Measurements from ENCODE around the gene TTLL12.

TTLL12 gene

DNA sequence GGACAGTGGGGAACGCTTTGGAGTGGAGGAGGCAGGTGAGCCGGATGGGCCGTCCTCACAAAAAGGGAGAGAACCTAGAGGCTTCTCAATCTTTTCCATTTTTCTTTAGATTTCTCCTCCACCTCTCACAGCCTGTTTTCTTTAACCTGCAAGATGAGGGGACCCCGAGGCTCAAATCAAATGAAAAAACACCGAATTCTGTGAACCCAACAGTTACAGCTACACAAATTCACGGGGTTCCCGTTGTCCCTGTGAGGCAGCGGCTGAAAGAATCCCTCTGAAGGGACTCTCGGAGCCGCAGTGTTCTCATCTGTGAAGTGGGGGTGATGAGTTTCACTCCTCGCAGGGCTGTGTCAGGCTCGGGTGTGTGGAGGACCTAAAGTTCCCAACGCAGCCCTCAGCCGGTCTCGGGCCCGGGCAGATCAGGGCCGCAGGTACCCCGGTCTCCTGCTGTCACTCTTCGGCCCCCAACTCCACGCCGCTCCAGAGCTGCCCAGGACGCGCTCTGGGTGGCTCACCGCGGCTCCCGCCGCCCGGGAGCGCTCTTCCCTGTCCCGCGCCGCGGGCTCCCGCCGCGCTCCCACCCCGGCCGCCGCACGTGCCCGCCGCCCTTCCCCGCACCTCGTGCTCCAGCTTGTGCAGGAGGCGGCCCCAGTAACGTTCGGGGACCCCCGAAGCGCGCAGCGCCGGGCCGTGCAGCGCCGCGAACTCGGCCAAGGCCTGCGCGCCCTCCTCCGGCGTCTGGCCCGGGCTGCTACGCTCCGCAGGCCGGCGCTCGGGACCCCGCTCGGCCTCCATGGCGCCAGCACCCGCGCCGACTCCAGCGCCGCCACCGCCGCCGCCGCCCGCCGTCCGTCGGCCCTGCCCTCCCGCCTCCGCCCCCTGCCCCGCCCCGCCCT lies at the start of gene TTLL12:
Gene TTLL12 (minus strand): TSS at position 863 of the 899 bp plus-strand sequence. CDS start 65 bp downstream, at position 798.
- FAIRE-seq: no peak

DNA sequence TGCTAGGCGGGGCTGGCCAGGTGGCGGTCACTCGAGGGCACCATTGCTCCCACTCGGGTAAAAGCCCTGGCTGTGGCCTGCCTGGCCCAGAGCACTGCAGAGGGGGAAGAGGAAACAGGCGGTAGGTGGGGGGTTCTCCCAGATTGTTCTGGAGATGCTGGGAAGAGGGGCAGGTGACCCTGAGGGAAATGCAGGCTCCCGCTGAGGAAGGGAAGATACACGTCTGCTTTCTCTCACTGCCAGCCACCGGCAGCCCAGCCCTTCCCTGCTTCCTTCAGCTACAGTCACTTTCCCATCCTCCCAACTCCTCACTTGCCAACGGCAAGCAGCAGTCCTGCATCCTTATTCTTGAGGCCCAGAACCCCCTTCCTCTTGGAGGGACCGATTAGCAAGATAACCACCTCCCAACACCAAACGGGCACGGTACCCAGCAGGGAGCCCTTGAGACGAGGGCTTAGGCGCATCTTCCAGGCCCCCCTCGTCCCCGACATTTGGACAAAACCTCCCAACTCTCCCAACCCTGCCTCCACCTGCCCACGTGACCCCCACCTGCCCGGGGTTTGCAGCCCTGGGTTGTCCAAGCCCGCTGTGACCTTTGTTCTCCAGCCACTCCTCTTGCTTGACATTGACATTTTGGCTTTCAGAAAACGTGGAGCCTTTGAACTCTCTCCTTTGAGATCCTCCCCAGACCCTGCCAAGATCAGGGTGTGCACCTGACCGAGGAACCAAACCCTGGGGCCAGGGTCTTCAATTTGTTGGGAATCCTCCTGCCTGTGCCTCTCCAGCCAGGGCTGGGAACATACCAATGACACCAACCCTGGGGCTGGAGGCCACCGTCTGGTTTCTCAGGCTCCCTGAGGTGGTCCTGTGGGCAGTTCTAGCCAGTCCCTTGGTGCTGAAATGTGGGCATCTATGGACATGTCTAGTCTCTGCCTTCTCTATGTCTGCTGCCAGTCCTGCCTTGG lies 48.8 kb upstream of the TTLL12 start:
- FAIRE-seq: no peak

DNA sequence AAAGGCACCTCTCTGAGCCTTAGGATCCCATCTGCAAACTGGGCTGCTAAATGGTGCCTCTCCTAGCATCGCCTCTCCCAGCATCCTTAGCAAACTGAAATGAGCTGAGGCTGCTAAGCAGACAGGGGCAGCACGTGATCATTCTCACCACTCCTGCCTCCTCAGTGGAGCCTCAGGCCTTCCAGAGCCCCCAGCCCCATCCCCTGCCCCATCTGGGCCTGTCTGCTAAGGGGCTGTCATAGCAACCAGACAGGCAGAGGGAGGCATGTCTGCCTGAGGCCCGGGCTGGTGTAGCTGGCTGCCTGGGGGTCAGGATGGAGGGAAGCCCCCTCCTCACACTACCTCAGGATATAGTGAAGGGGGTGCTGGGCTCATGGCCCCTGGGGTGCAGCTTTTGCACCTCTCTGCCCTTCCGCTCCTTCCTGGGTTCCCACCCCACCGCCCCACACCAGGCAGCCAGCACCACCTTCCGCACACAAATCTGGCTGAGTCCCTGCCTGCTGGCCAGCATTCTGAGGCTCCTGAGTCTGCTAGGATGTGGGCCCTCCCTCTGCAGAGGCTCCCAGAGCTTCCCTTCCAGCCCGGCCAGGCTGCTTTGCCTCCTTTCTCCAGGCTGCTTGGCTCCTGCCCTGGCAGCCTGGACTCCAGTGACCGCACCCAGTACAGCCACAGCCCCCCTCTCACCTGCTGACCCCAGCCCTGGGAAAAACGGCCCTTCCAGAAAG lies 47.5 kb upstream of the TTLL12 start:
- FAIRE-seq: no peak

DNA sequence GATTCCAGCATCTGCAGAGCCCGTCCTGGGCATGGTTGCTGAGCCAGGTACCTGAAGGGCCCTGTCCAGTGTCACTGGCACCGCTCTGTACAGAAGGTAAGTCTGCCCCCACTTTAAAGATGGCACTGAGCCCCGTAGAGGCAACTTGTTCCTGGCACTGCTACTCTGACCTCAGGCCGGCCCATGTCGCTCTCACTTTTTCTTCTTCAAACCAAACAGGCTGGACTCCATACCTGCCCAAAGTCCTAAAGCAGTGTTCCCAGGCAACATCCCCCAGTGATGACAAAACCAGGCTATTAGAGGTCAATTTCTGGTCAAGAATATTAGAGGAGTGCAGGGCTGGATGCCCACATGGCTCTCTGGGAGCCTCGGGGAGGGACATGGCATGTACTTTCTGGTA lies 46.6 kb upstream of the TTLL12 start:
- FAIRE-seq: no peak

DNA sequence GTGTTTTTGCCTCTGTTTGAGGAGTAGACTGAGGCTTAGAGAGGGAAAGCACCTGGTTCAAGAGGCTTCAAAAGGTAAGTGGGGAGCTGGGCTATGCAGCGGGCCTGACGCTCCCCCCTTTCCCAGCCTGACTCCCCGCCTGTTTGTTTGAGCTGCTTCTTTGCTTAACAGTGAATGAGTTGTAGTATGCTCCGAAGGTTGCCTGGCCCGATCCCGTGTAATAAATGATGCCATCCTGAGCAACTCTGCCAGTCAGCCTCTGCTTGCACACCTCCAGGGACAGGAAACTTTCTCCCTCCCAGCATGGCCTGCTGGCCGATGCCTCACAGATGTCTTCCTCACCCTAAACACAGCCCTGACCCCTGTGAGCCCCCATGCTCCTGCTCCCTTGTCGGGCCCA lies 45.5 kb upstream of the TTLL12 start:
- FAIRE-seq: no peak

DNA sequence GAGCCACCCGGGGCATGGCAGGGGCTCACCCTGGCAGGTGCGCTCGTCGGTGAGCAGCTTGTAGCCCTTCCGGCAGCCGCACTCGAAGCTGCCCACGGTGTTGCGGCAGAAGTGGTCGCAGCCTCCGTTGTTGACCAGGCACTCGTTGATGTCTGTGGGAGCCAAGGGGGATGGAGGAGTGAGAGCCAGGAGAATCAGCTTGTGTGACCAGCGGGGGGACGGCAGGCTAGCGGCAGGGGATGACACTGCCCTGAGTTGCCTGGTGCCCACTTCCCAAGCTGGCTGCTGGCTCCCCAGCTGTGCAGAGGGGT lies 44.7 kb upstream of the TTLL12 start:
- no peak for FAIRE-seq

DNA sequence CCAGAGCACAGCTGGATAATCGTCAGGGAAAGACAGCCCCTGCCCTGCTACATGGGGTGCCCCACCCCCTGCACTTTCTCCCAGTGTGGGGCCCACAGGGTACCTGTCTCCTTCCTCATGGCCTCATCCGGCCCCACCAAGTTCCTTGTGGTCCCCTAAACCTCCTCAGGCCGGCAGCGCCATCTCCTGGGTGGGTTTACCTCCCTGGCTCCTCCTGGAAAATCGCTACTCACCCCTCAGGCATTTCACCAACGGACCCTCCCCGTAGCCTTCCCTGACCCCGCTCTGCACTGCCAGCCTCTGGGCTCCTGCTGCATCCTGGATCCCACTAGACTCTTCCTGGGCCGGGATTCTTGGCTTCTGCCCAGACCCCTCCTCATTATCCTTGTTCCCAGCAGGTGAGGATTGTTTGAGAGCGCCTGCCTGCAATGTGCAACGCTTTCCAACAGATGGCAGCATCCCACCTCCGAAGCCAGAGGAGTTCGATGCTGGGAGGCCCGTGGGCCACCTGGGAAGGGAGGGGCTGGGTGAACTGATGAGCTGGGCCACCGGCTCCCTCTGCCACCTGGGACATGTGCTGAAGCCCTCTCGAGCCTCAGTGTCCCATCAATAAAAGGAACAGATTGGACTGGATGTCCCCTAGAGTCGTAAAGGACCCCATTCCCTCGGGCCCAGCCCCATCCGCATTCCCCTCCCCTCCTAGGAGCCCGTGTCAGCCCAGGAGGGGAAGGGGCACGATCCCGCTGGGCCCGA lies 44.2 kb upstream of the TTLL12 start:
- no peak for FAIRE-seq

DNA sequence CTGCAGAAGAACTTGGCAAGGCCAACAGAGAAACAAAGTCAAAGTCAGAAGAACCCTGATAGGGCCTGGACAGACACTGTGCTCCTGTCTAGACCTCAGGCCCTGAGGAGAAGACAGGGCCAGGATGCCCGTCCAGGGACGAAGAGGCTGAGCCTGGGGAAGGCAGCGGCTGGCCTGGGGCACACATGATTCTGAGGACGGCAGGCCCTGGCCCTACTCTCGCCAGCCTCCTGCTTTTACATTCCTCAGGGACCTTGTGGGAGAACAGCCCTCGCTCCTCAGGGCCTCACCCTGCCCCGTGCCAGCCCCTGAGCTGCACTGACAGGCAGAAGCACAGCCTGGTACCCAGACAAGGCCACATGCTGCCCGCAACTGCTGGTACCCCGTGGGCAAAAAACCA lies 43.6 kb upstream of the TTLL12 start:
- no peak for FAIRE-seq

DNA sequence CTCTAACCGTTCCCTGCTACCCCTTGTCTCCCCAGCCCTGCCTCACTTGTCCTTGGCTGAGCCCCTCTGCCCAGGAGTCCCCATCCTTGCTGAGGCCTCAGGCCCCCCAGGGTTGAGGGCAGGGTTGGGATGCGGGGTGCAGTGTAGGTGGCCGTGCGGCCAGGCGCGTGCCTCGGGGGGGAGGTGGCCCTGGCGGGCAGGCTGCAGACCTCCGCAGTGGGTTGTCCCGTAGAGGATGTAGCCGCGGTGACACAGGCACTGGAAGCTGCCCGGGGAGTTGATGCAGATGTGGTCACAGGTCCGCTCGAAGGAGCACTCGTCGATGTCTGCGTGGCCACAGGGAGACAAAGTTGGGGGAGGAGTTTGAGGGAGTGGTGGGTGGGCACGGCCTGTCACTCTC lies 41.9 kb upstream of the TTLL12 start:
- no peak for FAIRE-seq

DNA sequence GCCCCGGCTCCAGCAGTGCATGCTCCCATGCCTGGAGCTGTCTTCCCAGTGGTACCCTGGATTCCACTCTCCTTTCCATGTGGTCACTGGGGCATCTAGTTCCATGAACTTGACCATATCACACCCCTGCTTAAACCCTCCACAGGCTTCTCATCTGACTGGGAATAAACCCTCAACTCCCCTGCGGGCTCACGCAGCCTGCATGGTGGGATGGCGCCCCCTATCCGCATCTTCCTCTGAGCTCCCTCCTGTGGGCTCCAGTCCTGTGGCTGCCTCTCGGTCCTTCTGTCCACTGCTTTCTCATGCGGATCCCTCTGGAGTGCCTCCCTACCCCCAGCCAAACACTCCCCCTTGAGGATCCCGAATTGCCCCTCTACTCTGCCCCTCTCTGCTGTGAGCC lies 41.4 kb upstream of the TTLL12 start:
- no peak for FAIRE-seq

DNA sequence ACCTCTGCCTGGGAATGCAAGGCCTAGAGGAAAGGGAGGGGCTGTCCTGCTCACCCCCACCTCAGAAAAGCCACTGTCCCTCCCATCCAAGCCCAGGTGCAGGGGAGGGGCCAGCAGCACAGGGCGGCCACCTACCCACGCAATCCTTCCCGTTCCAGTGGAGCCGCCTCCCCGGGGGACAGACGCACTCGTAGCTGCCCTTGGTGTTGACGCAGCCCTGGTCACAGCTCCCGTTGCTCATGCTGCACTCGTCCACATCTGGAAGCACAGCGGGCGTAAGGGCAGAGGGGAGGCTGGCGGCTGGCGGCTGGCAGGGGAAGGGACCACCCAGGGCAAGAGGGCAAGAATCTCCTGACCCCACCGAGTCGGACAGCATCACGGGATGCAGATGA lies 40.3 kb upstream of the TTLL12 start:
- FAIRE-seq: no peak

DNA sequence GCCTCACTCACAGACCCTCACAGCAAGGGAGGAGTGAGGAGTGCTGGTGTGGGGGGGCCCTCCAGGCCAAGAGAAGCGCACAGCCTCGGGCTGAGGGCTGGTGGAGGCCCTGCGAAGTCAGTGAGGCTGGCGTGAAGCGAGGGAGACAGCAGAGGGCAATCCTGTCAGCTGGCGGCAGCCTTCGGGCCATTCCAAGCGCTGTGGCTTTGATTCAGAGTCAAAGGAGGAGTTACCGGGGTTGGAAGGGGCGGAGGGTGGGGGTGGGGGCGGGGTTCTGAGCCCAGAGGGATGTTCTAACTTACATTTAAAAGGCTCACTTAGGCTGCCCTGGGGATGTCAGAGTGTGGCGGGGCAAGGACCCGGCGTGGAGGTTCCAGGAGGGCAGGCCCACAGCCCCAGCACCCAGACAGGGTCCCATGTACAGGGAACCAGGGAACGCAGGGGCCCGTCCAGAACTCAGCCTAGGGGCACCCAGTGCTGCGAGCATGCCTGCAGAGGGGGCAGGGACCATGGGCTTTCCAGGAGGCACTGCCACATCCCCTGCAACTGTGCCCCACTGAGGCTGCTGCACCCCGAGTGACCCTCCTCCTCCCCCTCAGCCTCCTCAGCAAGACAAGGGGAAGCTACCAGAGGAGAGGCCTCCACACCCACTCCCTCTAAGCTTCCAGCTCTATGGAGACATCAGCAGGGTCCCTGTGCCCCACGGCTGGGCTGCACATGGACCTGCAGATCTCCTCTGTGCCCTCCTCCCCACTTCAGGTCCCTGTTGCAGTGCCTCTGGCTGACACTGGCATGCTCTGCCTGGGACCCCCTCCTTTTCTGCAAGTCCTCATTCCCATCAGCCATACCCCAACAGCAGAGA lies 39.7 kb upstream of the TTLL12 start:
- no peak for FAIRE-seq

DNA sequence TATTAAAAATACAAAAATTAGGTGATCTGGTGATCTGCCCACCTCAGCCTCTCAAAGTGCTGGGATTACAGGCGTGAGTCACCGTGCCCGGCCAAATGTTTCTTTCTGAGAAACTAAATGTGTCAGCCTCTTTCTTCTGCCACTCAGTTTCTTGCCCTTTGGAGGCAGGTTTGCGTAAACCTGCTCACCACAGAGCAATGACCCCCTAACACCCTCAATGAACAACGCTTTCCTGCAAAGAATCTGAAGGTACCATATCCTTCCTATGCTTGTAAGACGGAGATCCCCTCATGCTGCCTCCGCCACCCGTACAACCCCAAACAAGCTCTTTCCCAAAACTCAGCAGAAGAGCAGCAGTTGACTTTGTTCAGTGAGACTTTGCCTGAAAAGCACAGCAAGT lies 38.7 kb upstream of the TTLL12 start:
- FAIRE-seq: no peak

DNA sequence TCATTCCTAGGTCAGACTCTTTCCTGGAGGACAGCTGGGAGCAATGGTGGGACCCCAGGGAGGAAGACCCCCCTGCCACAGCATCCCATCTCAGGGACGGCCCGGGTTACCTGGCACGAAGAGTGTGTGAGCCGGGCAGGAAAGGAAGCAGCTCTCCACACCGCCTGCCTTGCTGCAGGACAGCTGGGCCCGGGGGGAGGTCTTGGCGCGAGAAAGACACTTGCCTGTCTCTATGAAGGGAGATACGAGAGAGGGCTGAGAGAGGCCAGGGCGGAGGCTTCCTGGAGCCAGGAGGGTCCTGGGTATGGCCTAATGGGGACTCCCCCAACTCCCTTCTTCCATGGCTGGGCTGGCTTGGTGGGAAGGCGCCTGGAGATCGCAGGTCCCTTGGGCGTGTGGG lies 36.1 kb upstream of the TTLL12 start:
- FAIRE-seq: no peak

DNA sequence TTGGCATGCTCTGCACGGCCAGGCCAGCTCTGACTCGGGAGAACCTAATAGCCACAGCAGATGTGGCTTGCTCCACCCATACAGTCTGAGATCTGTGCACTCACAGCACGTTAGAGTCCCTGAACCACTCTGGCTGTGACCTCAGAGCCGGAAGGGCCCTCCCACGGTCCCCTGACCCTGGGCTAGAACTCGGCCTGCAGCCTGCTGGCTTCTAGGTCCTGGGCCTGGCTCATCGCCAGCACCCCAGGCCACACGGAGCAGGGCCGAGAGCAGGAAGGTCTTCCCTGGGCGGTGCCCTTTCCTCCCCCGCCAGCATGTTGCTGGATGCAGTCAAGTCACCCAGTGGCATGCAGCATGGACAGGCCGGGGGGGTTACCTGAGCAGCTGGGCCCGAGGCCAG lies 35.3 kb upstream of the TTLL12 start:
- FAIRE-seq: no peak

DNA sequence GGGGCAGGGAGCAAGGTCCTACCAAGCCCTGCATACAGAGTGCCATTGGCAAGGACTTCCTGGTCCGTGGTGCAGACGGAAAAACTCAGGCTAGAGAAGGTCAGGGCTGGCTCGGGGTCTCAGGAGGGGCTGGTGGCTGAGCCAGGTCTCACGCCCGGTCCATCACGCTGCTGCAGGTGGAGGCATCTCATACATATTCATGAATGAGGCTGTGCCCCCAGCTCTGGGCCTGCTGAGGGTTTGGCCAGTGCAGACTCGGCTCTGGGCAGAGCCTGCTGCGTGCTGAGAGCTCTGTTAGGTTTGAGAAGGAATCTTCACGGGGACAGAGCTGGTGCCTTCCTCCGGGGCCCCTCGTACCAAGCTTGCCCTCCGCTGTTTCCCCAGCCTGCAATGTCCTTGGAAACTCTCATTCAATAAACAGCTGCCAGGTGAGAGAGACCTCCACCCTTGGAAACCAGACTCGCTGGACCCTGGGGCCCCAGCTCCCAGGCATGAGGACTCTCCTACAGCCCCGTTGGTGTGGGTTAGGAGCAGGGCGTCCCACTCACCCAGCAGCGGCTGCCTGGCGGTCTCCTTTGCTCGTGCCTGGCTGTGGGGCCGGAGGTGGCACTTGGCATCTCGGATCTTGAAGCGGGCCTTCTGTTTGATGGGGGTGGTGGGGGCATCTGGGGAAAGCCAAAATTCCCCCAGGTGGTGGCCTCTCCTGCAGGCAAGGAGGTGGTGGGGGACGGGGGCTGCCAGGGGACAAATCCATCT lies 33.9 kb upstream of the TTLL12 start:
- no peak for FAIRE-seq

DNA sequence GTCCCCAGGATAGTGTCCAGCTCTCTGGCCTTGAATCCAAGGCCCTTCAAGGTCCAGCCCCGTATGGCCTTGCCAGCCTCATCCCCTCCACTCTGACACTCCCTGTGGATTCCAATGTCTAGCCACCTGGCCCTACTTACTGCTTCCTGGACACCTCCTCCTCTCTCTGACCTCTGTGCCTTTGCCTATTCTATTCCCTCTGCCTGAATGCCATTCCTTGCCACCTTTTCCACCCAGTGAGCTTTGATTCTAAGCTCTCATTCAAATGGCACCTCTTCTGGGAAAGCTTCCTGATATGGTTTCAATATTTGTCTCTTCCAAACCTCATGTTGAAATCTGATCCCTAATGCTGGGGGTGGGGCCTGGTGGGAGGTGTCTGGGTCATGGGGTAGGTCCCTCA lies 31.9 kb upstream of the TTLL12 start:
- no peak for FAIRE-seq

DNA sequence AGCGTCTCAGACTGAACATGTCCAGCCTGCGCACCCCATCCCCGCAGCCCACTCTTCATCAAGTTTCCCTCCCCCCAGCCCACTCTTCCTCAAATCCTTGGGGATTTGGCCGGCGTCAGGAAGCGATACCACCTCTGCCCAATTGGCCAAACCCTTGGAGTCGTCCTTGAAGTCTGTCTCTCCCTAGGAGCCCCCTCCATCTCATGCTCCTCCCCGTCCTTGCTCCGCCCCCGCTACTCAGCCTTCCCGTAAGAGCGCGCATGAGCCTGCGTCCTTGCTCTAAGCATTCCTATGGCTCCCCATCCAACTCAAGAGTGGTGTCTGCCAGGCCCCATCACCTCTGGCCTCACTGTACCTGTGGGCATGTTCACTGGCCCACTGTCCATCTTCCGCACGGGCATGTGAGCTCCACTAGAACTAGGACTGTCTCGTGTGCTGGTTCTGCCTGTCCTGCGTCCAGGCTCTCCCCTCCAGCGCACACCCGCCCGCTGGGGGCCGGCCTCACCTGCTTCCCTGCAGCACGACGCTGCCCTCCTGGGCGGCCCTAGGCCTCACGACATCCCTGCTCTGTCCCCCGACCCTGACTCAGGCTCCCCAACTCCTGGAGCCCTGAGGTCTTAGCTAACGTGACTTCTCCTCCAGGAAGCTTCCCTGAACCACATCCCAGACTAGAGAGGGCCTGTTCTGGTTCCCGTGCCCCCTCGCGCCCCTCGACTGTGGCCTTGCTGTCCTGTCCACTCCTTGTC lies 30.5 kb upstream of the TTLL12 start:
- no peak for FAIRE-seq

DNA sequence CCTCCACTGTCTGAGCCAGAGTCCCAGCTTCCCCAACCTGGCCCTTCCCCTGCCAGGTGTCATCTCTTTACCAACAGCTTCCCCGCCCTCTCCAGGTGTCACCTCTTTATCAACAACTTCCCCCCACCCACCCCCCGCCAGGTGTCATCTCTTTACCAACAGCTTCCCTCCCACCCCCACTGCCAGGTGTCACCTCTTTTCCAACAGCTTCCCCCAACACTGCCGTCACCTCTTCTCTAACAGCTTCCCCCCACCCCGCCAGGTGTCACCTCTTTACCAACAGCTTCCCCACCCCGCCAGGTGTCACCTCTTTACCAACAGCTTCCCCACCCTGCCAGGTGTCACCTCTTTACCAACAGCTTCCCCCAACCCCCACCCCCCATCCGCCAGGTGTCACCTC lies 29.8 kb upstream of the TTLL12 start:
- no peak for FAIRE-seq

DNA sequence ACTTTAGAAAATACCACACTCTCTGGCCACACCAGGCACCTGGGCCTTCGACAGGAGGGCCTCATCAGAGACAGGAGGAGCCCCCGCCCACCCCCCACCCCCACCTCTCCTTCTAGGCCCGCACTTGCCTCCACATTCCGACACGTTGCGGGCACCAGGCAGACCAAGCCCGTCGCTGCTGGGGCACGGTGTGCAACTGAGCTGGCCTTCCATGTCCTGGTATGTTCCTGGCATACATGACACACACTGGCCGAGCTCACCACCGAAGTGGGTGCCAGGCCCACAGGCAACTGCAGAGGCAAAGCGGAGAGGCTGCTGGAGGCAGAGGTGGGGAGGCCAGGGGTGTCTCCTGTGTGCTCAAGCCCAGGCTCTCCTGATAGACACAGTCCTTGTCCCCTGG lies 27.0 kb upstream of the TTLL12 start:
- no peak for FAIRE-seq

Data from colon (tissue), 2 donors.